ENCODE data around the gene RNF38. TPM values are rescaled to one million over a fixed set of nuclear protein-coding genes. Genes with fewer than 3 reads are reported as not detected.
"Not testable (repeated sequence)": the region's sequence is repeated elsewhere in the genome, so short reads cannot be mapped to it uniquely, and the experiment has no call there.

The RNF38 gene
- total RNA-seq, 1 experiment from 2014 or later, result 10.9 TPM

DNA sequence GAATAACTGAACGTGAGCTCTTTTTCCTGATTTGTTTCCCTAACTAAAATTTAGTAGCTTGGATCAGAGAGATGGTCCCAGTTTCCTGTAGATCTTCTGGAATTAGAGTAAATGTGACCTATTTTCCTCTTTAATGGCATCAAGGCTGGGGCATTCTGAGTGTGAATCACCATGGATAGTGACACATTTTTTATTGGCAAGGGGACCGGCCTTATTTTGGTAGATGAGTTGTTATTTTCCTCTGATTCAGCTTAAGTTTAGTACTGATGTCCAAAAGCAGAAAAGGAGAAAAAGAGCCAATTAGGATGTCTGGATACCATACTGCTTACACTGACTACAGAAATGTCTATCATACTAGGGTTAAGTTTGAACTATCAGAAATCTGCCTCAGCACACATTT lies 68.1 kb downstream of the RNF38 start:
- peak; percentile 36 for DNase-seq (ENCODE audit: low spot score)

DNA sequence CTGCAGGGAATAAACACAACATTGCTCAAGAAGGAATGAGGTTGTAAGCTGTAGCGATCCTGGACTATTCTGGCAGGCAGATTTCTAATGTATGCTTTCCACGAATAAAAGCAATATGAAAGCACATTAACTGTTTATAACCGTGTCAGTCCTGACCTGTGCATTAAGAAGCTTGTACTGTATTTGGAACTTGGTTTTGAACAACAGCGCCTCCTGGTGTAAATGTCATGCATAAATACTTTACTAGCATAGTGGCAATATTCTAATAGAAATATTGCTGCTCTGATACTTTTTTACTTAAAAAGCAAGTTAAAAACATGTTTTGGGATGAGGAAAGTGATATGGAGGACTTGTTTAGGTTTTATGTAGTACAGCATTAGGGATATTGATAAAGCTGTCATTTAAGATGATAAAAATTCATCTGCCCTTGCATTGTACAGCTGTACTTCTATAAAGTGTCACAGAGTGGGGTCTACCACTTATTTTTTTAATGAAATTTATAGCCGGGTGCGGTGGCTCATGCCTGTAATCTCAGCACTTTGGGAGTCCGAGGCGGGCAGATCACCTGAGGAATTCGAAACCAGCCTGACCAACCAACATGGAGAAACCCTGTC lies 71.2 kb downstream of the RNF38 start:
- DNase-seq (ENCODE audit: low spot score), result peak; percentile 71

- no peak for DNase-seq (ENCODE audit: low spot score)
Observed at GRCh38 chr9:36325081-36325828, 74.8 kb downstream of the RNF38 start.

- no peak for DNase-seq (ENCODE audit: low spot score)
Observed at GRCh38 chr9:36323926-36324325, 76.1 kb downstream of the RNF38 start.

DNA sequence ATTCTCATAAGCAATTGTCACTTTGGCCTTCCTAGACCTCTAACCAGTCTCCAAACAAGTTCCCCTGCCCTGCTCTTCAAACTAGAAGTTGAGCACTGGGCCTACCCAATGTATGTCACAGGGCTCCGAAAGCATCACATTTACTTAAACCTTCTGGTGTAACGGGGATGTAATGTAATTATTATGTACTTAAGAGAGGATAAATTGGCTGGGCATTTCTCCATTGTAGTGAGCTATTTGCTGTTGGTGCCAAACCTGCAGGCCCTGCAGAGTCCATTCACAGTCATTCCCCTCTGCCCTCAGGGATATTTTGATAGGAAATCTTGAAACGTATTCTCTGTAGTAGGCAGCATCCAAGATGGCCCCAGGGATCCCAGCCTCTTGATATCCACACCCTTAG lies 77.6 kb downstream of the RNF38 start:
- no peak for DNase-seq (ENCODE audit: low spot score)

DNA sequence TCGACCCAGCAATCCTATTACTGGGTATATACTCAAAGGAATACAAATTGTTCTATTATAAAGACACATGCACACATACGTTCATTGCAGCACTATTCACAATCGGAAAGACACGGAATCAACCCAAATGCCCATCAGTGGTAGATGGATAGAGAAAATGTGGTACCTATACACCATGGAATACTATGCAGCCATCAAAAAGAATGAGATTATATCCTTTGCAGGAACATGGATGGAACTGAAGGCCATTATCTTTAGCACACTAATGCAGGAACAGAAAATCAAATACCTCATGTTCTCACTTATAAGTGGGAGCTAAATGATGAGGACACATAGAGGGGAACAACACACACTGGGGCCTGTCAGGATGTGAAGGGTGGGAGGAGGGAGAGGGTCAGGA lies 78.2 kb downstream of the RNF38 start:
- DNase-seq (ENCODE audit: low spot score), result not testable (repeated sequence)

DNA sequence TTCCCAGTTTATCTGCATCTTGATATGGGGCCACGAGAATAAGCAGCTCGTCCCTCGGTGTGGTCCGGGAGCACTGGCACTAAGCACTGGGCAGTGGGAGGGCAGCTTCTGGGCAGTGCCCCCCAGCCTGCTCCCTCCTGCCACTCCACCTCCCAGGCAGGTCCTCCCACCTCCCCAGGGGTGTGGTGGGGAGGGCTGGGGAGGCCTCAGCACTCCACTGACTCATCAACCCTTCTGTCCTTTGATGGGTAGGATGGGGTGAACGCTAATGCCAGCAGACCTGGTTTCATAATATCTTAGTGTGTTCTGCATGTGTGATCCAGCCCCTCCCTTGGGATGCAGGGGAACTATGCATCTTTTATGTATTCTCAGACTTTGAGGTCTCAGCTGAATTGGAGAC lies 79.6 kb downstream of the RNF38 start:
- no peak for DNase-seq (ENCODE audit: low spot score)

- no peak for DNase-seq (ENCODE audit: low spot score)
Observed at GRCh38 chr9:36319806-36320205, 80.3 kb downstream of the RNF38 start.

- no peak for DNase-seq (ENCODE audit: low spot score)
Observed at GRCh38 chr9:36319183-36319582, 80.9 kb downstream of the RNF38 start.

DNA sequence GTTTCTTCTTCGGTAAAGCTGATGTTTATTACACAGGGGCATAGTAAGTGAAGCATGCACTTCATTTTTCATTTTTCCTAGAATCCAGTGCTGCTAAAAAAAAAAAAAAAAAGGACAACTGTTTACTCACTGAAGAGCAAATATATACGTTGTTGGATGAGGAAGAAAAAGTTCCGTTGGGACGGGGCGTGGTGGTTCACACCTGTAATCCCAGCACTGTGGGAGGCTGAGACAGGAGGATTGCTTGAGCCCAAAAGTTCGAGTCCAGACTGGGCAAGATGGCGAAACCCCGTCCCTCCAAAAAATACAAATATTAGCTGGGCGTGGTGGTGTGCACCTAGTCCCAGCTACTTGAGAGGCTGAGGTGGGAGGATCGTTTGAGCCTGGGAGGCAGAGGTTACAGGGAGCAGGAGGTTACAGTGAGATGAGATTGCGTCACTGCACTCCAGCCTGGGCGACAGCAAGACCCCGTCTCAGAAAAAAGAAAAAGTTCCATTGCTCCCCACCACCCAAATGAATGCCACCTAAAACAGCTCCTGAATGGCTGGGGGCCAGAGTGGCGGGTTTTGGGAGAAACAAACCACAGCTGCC lies 81.8 kb downstream of the RNF38 start:
- DNase-seq (ENCODE audit: low spot score), result no peak

DNA sequence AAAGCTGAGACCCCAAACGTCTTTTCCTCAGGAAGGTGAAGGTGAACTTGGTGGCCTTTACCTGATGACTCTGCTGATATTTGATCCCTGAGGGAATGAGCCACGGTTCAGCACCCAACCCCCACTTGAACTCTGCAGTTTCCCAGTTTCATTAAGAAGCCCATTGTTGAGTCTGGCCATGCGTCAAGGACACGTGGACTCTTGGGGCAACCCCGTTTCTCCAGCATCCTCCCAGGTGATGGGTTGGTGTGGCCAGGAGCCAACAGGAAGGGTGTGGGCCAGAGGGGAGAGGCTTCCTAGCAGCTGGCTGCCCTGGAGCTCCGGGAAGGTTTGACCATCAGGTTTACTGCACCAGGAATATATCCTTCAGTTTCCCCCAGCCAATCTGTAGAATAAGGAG lies 82.3 kb downstream of the RNF38 start:
- peak; percentile 57 for DNase-seq (ENCODE audit: low spot score)

- DNase-seq (ENCODE audit: low spot score), result no peak
Observed at GRCh38 chr9:36316611-36317317, 83.3 kb downstream of the RNF38 start.

- DNase-seq (ENCODE audit: low spot score), result no peak
Observed at GRCh38 chr9:36316049-36316448, 84.0 kb downstream of the RNF38 start.

DNA sequence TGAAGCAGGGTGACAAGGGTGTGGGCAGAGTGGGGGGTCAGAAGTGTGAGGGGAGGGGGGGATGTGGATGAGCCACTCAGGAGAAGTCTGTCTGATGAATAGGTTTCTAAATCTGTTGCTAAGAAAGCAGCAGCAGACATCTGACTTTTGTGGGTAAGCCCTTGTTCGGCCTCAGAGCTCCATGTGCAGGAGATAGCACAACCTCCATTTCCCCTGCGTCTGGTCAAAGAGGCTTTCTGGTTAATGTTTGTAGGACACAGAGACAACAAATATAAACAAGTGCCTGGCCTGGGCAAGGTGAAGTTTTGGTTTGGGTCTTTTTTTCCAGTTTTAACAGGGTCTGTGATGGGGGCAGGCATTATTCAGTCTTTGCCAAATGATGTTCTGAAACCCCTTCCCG lies 84.8 kb downstream of the RNF38 start:
- no peak for DNase-seq (ENCODE audit: low spot score)

GRCh38 chr9:36314740-36315139 lies 85.3 kb downstream of the RNF38 start:
- no peak for DNase-seq (ENCODE audit: low spot score)

GRCh38 chr9:36306471-36307306 lies 93.4 kb downstream of the RNF38 start:
- peak; percentile 54 for DNase-seq (ENCODE audit: low spot score)

- DNase-seq (ENCODE audit: low spot score), result not testable (repeated sequence)
Observed at GRCh38 chr9:36304366-36304765, 95.7 kb downstream of the RNF38 start.

GRCh38 chr9:36301227-36301626 lies 98.8 kb downstream of the RNF38 start:
- DNase-seq (ENCODE audit: low spot score), result no peak

- DNase-seq (ENCODE audit: low spot score), result peak; percentile 78
Observed at GRCh38 chr9:36298566-36298965, 101.5 kb downstream of the RNF38 start.

DNA sequence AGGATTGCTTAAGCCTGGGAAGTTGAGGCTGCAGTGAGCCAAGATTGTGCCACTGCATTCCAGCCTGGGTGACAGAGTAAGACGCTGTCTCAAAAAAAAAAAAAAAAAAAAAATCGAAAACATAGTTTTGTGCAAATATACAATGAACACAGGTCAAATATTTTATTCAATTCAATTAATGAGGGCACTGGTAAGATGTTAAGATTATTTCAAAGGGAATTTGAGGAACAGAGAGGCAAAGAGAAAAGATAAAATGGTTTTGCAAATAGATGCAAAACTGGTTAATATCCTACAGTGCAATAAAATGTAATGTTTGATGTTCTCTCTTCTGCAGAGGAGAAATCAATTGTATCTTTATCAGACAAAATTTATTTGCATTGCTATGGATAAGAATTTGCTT lies 102.3 kb downstream of the RNF38 start:
- no peak for DNase-seq (ENCODE audit: low spot score)

DNA sequence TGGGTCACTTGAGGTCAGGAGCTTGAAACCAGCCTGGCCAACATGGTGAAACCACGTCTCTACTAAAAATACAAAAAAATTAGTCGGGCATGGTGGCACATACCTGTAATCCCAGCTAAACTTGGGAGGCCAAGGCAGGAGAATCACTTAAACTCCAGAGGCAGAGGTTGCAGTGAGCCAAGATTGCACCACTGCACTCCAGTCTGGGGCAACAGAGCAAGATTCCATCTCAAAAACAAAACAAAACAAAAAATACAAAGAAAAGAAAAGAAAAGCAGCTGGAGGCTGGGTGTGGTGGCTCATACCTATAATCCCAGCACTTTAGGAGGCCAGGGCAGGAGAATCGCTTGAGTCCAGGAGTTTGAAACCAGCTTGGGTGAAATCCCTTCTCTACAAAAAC lies 105.1 kb downstream of the RNF38 start:
- DNase-seq (ENCODE audit: low spot score), result not testable (repeated sequence)

DNA sequence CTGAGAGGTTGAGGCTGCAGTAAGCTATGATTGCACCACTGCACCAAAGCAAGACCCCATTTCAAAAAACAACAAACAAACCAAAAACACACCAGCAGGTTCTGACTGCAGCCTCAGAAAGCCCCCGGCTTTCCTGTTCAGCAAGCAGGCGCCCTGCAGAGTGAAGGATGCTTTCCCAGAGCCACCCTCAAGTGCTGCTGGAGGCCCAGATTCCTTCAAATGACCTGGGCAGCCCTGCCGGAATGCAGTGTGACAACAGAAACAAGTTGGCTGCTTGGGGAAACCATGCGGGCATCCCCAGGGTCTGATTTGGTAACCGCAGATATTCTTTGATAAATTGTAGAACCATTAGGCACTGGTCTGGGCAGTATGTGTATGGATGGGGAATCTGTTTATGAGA lies 106.2 kb downstream of the RNF38 start:
- no peak for DNase-seq (ENCODE audit: low spot score)
